ENCODE data around the gene TSTD2.

DNA sequence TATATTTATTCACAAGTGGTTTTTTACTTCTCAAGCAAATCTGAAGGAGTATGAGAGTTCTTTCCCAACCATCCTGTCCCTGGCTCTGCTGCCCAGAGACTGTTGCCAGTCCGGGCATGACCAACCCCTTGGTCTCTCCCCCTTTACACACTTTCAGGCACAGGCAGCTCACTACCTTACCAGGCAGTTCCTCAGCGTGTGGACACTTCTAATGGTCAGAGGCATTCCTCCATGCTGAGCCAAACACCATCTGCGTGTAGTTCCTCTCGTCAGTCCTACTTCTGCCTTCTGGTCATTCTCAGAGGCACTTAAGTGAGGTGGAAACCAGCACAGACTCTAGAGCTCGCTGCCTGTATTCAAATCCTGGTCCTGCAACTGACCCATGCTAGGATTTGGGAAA lies 56.1 kb downstream of the TSTD2 start:
- TF ChIP-seq, protein P1, sequence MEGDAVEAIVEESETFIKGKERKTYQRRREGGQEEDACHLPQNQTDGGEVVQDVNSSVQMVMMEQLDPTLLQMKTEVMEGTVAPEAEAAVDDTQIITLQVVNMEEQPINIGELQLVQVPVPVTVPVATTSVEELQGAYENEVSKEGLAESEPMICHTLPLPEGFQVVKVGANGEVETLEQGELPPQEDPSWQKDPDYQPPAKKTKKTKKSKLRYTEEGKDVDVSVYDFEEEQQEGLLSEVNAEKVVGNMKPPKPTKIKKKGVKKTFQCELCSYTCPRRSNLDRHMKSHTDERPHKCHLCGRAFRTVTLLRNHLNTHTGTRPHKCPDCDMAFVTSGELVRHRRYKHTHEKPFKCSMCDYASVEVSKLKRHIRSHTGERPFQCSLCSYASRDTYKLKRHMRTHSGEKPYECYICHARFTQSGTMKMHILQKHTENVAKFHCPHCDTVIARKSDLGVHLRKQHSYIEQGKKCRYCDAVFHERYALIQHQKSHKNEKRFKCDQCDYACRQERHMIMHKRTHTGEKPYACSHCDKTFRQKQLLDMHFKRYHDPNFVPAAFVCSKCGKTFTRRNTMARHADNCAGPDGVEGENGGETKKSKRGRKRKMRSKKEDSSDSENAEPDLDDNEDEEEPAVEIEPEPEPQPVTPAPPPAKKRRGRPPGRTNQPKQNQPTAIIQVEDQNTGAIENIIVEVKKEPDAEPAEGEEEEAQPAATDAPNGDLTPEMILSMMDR (IDR thresholded peaks at IDR 0.05; ENCODE audit: low read length) = no peak
- TF ChIP-seq EZH2 (IDR thresholded peaks at IDR 0.05; ENCODE audit: borderline replicate concordance, low read length) = no peak
